Esophagus squamous epithelium (tissue), 5 donors: ENCODE results near the gene TRMT44. TPM values are rescaled to one million over a fixed set of nuclear protein-coding genes. Genes with fewer than 3 reads are reported as not detected.

ENCODE experiments used
- DNase-seq: peaks from one replicate; lab custom pipeline; 2025; lab: John Stamatoyannopoulos, UW
- H3K27ac ChIP-seq, 4 donors: fragments of 200-600 bp; sonication (generic); one replicate each; pipeline ENCODE4 v1.5.1; 2016 to 2019; ENCODE audit warnings: mild to moderate bottlenecking in 1 of 4
- H3K27me3 ChIP-seq, 4 donors: fragments of 200-600 bp; sonication (generic); 1 replicate in 3 of 4; 2 replicates in 1 of 4; pipeline versions ENCODE4 v1.5.1 to v1.6.0; 2017 to 2021; ENCODE audit warnings: antibody characterized with exemption in 1 of 4
- H3K36me3 ChIP-seq, 3 donors: fragments of 200-600 bp; sonication (generic); one replicate each; pipeline ENCODE4 v1.5.1; 2016 to 2019
- H3K4me1 ChIP-seq, 3 donors: fragments of 200-600 bp; sonication (generic); one replicate each; pipeline ENCODE4 v1.5.1; 2017 to 2019
- H3K4me3 ChIP-seq, 4 donors: fragments of 200-600 bp; sonication (generic); 1 replicate in 3 of 4; 2 replicates in 1 of 4; pipeline ENCODE4 v1.5.1; 2016 to 2019; ENCODE audit warnings: mild to moderate bottlenecking in 2 of 4, moderate library complexity in 1 of 4
- H3K9me3 ChIP-seq, 3 donors: fragments of 200-600 bp; sonication (generic); one replicate each; pipeline ENCODE4 v1.5.1; 2016 to 2019
- POLR2A ChIP-seq, 4 donors: fragments of 450-650 bp; IDR thresholded peaks; one replicate each; pipeline ENCODE4 v1.6.1; 2017; ENCODE audit warnings: antibody characterized with exemption in 4 of 4, mild to moderate bottlenecking in 4 of 4, moderate library complexity in 3 of 4
- WGBS, 2 donors: methylation state at CpG; one replicate each; pipeline ENCODE4 v1.1.5; 2018; 5-methylcytosine and 5-hydroxymethylcytosine counted together
- intact Hi-C: fragments of 100-400 bp; cut with DNase I; formaldehyde crosslinking; loops from one replicate; pipeline ENCODE4 v1.15.0; 2022
- total RNA-seq, 4 donors: library from RNA; depleted of rRNA; stranded (reverse); fragments of >200 nt; gene quantifications; one replicate each; pipeline ENCODE4 v1.1.0, GENCODE V29; 2016
- TF ChIP-seq, protein P1 (sequence below), 6 experiments: fragments of 450-650 bp in 4 of 6; fragments of 200-600 bp in 2 of 6; sonication (generic) in 2 of 6; IDR thresholded peaks; one replicate each; pipeline ENCODE4 v1.5.1; 2016 to 2019; ENCODE audit warnings: antibody characterized with exemption in 6 of 6, mild to moderate bottlenecking in 4 of 6, moderate library complexity in 4 of 6
- donor health status: DM: yes; HTN: yes; CAD: no.

Gene TRMT44
- total RNA-seq, 4 donors from 2014 or later, result 26.8 to 31.7 (median 28.8) TPM

DNA sequence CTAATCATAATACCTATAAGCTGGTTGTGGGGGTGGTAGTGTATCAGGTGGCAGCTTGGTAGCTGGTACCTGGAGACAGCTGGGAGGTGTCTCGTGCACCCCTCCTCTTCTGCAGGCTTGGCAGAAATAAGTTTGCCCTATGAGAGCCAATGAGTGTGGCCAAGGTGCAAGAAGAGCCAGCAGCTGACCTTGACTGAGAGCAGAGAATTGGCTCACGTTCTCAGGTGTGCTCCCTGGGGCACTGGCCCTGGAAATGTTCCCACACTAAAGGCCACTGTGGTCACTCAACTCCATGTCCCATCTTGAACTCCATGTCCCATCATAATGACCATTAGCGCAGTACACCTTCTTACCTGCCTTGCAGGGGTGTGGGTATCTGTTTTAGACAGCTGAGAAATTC lies 13.4 kb downstream of the TRMT44 start:
- 68 to 88% methylated on average over 3 of the region's 3 CpGs for WGBS, 2 donors
- Histone ChIP-seq H3K4me1 (peaks cover 0 to 17% (median 0%) of the 10 kb centered on the region in 3 donors), H3K36me3 (peaks cover 21 to 99% (median 57%) of the 10 kb centered on the region in 3 donors), H3K4me3 (no peak overlapping the region), H3K27me3 (no peaks in the 10 kb centered on the region), H3K27ac (no peak overlapping the region), H3K9me3 (no peaks in the 10 kb centered on the region)
- no peak for DNase-seq
- intact Hi-C loops, result no loop called here
- no peak for TF ChIP-seq POLR2A (IDR thresholded peaks at IDR 0.05)
- TF ChIP-seq, protein P1, sequence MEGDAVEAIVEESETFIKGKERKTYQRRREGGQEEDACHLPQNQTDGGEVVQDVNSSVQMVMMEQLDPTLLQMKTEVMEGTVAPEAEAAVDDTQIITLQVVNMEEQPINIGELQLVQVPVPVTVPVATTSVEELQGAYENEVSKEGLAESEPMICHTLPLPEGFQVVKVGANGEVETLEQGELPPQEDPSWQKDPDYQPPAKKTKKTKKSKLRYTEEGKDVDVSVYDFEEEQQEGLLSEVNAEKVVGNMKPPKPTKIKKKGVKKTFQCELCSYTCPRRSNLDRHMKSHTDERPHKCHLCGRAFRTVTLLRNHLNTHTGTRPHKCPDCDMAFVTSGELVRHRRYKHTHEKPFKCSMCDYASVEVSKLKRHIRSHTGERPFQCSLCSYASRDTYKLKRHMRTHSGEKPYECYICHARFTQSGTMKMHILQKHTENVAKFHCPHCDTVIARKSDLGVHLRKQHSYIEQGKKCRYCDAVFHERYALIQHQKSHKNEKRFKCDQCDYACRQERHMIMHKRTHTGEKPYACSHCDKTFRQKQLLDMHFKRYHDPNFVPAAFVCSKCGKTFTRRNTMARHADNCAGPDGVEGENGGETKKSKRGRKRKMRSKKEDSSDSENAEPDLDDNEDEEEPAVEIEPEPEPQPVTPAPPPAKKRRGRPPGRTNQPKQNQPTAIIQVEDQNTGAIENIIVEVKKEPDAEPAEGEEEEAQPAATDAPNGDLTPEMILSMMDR (IDR thresholded peaks at IDR 0.05), result no peak

GRCh38 chr4:8457646-8458252 lies 17.2 kb downstream of the TRMT44 start:
- DNase-seq, result no peak
- intact Hi-C loops, result no loop called here
- Histone ChIP-seq H3K4me3 (no peak overlapping the region), H3K4me1 (peaks cover 0 to 6% (median 0%) of the 10 kb centered on the region in 3 donors), H3K27ac (no peak overlapping the region), H3K36me3 (peaks cover 12 to 99% (median 45%) of the 10 kb centered on the region in 3 donors), H3K27me3 (no peaks in the 10 kb centered on the region), H3K9me3 (no peaks in the 10 kb centered on the region)
- 66 to 67% methylated on average over 9 of the region's 9 CpGs for WGBS, 2 donors
- TF ChIP-seq POLR2A (IDR thresholded peaks at IDR 0.05), result no peak
- TF ChIP-seq, protein P1 (IDR thresholded peaks at IDR 0.05), result no peak

DNA sequence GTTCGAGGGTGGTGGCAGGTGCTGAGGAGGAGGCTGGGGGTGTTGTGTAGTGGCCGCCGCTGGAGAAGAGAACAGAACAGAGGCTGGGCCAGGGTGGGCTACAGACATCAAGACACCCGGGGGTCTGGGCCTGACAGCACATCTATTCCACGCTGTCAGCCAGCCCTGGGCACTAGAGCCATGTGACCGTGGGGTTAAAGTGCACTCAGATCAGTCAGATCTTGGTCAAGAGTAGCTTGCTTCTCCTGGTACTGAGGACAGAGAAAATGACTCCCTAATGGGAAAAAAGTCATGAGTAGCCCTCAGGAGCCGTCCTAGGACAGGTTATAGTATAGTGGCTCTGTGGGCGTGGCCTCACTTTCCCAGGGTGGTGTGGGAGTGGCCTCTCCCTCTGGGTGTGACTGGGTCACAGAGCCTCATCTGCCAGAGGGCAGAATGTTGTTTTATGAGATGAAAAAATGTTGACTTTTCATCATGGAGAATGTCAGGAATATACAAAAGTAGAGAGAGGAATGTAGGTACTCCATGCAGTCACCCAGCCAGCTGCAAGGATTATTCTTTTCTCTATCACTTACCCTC lies 19.4 kb downstream of the TRMT44 start:
- DNase-seq, result no peak

GRCh38 chr4:8461086-8461485 lies 20.5 kb downstream of the TRMT44 start:
- Histone ChIP-seq H3K27me3 (no peaks in the 10 kb centered on the region), H3K4me3 (no peak overlapping the region), H3K27ac (no peak overlapping the region), H3K36me3 (peaks cover 20 to 99% (median 25%) of the 10 kb centered on the region in 3 donors), H3K4me1 (peaks cover 0 to 6% (median 0%) of the 10 kb centered on the region in 3 donors), H3K9me3 (no peaks in the 10 kb centered on the region)
- intact Hi-C loops, result no loop called here
- 96 to 98% methylated on average over 6 of the region's 6 CpGs for WGBS, 2 donors
- no peak for DNase-seq
- TF ChIP-seq, protein P1 (IDR thresholded peaks at IDR 0.05), result no peak
- no peak for TF ChIP-seq POLR2A (IDR thresholded peaks at IDR 0.05)

More for the DNA sequence above, 19.4 kb downstream of the TRMT44 start:
- H3K4me1 ChIP-seq, result peaks cover 0 to 6% (median 0%) of the 10 kb centered on the region in 3 donors
- H3K27ac ChIP-seq, result no peak overlapping the region
- peaks cover 12 to 99% (median 30%) of the 10 kb centered on the region in 3 donors for H3K36me3 ChIP-seq
- WGBS, 2 donors, result 81 to 87% methylated on average over 8 of the region's 8 CpGs
- no peaks in the 10 kb centered on the region for H3K27me3 ChIP-seq
- no peak overlapping the region for H3K4me3 ChIP-seq
- intact Hi-C loops, result no loop called here
- TF ChIP-seq, protein P1 (IDR thresholded peaks at IDR 0.05), result no peak
- TF ChIP-seq POLR2A (IDR thresholded peaks at IDR 0.05), result no peak
- H3K9me3 ChIP-seq, result no peaks in the 10 kb centered on the region

DNA sequence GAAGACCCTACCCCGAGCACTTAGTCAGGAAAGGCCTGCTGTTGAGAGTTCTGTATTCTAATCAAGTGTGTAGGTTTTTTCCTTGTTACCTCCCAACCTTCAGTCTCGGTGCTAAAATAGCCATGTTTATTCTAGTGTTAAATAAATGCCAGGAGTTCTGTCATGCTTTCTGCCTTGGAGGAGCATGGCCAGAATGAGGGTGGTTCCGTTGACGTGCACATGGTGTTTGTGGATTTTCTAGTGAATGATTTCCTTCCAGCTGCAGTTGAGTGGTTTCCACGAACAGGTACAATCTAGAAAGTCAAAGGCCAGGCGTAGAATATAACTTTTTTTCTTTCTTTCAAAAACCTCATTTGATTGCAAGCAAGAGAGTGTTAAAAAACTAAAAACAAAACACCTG lies 21.0 kb downstream of the TRMT44 start:
- no peak overlapping the region for H3K27ac ChIP-seq
- no peak overlapping the region for H3K4me3 ChIP-seq
- no peaks in the 10 kb centered on the region for H3K9me3 ChIP-seq
- TF ChIP-seq, protein P1 (IDR thresholded peaks at IDR 0.05), result no peak
- TF ChIP-seq POLR2A (IDR thresholded peaks at IDR 0.05), result no peak
- intact Hi-C loops, result no loop called here
- DNase-seq, result no peak
- peaks cover 0 to 6% (median 0%) of the 10 kb centered on the region in 3 donors for H3K4me1 ChIP-seq
- H3K36me3 ChIP-seq, result peaks cover 19 to 99% (median 23%) of the 10 kb centered on the region in 3 donors
- WGBS, 2 donors, result 77 to 89% methylated on average over 5 of the region's 6 CpGs
- no peaks in the 10 kb centered on the region for H3K27me3 ChIP-seq
